AG04449 (cell line): ENCODE results near the gene WDR27.

Experiments used
- CTCF ChIA-PET: fragments of 350-600 bp; formaldehyde crosslinking; extraction: SDS; loops from one replicate; lab custom pipeline; 2021; ENCODE audit warnings: antibody characterized with exemption; lab: Yijun Ruan, JAX
- POLR2A ChIA-PET: fragments of 400-600, 350-600 bp; formaldehyde crosslinking; extraction: SDS; loops from one replicate; lab custom pipeline; 2020; ENCODE audit warnings: antibody characterized with exemption, inconsistent platforms; lab: Yijun Ruan, JAX
- DNase-seq: peaks from one replicate; pipeline ENCODE4 v3.0.0-alpha.2; 2010; ENCODE audit warnings: low read depth, low spot score
- H3K4me3 ChIP-seq: 2 replicates; pipeline ENCODE4 v1.5.1; 2011; ENCODE audit warnings: low read depth, mild to moderate bottlenecking, control low read depth, low read length
- TF ChIP-seq, protein P1 (sequence below): IDR thresholded peaks from one replicate; pipeline ENCODE4 v1.5.1; 2011; ENCODE audit warnings: mild to moderate bottlenecking, moderate library complexity, low read length, control low read depth, inconsistent platforms; ENCODE audit not compliant: insufficient read depth; ENCODE audit errors: missing control alignments

WDR27 gene

DNA sequence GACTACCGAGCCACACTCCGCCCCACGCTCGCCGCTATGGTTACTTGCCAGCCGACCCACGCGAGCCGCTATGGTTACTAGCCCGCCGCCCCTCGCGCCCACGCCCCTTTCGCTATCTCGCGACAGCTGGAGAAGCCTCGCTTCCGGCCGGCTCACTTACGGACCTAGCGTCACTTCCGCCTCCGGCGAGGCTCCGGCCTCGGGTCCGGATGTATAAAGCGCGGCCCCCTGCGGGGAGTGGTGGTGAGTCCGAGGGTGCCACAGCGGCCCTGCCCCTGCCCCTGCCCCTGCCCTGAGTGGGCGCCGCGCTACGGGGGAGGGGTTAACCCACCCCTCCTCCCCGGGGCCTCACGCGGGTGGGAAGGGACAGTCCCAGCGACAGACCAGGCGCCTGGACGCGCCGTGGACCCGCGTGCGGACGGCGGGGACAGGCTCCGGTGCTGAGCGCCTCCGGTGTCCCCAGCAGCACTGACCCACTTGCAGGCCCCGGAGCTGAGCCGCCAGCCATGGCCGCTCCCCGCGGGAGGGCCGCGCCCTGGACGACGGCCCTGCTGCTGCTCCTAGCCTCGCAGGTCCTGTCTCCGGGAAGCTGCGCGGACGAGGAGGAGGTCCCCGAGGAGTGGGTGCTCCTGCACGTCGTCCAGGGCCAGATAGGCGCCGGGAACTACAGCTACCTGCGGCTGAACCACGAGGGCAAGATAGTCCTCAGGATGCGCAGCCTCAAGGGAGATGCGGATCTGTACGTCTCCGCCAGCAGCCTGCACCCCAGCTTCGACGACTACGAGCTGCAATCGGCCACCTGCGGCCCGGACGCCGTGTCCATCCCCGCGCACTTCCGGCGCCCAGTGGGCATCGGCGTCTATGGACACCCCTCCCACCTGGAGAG is at the start of gene WDR27, which contains the start of gene C6orf120:
Gene WDR27, minus strand, starts transcription at position 76 of the 886 bp plus-strand sequence. CDS start 13,024 bp downstream, outside the sequence.
Gene C6orf120, plus strand, starts transcription at position 173 of the 886 bp plus-strand sequence. Its CDS starts 334 bp downstream, at position 507.
- ChIA-PET CTCF (no interaction called here), POLR2A (interaction anchor here (0.7 to 2.1 kb wide), 5 partner anchors 10 to 143 kb away, joined by 3 to 7 read pairs (median 5); partner anchors contain the start of genes DYNLT2 and ERMARD)
- TF ChIP-seq, protein P1, sequence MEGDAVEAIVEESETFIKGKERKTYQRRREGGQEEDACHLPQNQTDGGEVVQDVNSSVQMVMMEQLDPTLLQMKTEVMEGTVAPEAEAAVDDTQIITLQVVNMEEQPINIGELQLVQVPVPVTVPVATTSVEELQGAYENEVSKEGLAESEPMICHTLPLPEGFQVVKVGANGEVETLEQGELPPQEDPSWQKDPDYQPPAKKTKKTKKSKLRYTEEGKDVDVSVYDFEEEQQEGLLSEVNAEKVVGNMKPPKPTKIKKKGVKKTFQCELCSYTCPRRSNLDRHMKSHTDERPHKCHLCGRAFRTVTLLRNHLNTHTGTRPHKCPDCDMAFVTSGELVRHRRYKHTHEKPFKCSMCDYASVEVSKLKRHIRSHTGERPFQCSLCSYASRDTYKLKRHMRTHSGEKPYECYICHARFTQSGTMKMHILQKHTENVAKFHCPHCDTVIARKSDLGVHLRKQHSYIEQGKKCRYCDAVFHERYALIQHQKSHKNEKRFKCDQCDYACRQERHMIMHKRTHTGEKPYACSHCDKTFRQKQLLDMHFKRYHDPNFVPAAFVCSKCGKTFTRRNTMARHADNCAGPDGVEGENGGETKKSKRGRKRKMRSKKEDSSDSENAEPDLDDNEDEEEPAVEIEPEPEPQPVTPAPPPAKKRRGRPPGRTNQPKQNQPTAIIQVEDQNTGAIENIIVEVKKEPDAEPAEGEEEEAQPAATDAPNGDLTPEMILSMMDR = no peak
- peak; percentile 54 for DNase-seq
- peak within 1 kb of the TSS; percentile 83 for H3K4me3 ChIP-seq

DNA sequence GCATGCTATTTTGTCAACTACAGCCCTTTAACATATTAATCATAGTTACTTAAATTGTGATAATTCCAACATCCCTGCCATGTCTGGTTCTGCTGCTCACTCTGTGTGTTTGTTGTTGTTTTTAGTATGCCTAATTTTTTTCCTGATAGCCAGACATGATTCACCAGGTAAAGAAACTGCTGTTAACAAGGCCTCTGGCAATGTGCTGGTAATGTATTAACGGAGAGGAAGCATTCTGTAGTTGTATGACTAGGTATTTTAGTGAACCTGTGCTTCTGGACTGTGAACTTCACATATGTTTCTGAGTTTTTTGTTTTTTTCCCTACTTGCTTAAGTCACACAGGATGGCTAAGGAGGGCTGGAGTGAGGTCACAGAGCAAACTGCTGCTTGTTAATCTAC is 44.7 kb upstream of the WDR27 start:
- TF ChIP-seq, protein P1 = no peak
- no peak overlapping the region for H3K4me3 ChIP-seq
- ChIA-PET POLR2A (no interaction called here), CTCF (no interaction called here)
- no peak for DNase-seq

DNA sequence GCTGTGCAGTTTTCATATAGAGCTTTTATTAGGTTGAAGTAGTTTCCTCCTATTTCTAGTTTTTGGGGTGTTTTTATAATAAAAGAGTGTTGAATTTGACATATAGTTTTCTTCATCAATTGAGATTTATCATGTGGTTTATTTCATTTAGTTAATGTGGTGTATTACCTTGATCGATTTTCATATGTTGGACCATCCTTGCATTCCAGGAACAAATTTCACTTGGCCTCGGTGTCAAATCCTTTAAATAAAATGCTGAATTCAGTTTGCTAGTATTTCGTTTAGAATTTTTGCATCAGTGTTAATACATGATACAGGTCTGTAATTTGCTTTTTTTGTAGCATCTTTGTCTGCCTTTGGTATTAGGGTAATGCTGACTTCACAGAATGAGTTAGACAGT is 43.6 kb upstream of the WDR27 start:
- TF ChIP-seq, protein P1 = no peak
- H3K4me3 ChIP-seq = no peak overlapping the region
- ChIA-PET POLR2A (no interaction called here), CTCF (no interaction called here)
- DNase-seq = no peak

DNA sequence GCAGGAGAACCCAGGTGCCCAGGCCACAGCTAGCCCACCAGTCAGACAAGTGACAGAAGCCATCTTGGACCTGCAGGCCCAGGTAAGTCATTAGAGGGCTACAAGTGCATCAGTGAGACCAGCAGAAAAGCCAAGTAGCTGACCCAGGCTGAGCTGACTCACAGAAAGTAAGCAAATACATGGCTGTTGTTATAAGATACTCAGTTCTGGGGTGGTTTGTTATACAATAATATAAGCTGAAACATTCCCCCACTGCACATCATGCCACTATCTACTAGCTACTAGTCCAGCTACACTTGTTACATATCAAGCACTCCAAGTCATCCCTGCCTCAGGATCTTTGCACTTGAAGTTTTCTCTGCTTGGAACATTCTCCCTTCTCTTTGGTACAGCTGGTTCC is 39.5 kb upstream of the WDR27 start:
- ChIA-PET CTCF (interaction anchor here (1.7 kb wide), 1 partner anchor 9 kb away, joined by 7 read pairs; no protein-coding TSS in a partner anchor), POLR2A (no interaction called here)
- DNase-seq = no peak
- TF ChIP-seq, protein P1 = no peak
- H3K4me3 ChIP-seq = no peak overlapping the region

DNA sequence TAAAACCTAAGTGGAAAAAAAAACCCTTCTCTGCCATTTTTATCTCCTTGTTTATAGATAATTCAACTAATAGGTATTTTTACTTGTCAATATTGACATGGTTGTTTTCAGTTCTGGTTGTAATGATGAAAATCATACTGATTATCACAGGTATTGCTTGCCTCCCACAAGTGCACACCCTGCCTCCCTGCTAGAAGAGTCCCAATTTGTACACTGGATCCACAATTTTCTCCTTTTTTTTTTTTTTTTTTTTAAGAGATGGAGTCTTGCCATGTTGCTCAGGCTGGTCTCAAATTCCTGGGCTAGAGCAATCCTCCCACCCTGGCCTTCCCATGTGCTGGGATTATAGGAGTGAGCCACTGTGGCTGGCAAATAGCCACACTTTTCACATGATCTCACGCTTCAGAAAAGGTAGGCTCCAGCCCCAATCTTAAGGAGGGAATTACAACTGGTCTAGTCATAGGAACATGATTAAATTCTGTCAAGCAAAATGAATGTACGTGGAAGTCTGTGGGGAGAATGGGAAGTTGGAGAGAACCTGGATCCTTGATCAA is 37.2 kb upstream of the WDR27 start:
- POLR2A ChIA-PET = no interaction called here
- DNase-seq = no peak
- no peak overlapping the region for H3K4me3 ChIP-seq
- CTCF ChIA-PET = no interaction called here
- TF ChIP-seq, protein P1 = no peak
